AG09319 (cell line): Measurements from ENCODE around the gene FUCA2.
A peak's percentile ranks its signal among the peaks of the same experiment; 100 is the strongest.
"Not testable (repeated sequence)": the region's sequence is repeated elsewhere in the genome, so short reads cannot be mapped to it uniquely, and the experiment has no call there.

Experiments
- DNase-seq: peaks from one replicate; pipeline ENCODE4 v3.0.0-alpha.2; 2010; ENCODE audit warnings: low read depth; ENCODE audit errors: extremely low read depth
- TF ChIP-seq, protein P1 (sequence below): IDR thresholded peaks from 2 replicates; pipeline ENCODE4 v1.5.1; 2011; ENCODE audit warnings: low read depth, mild to moderate bottlenecking, inconsistent platforms, low read length, moderate library complexity

The FUCA2 gene

GRCh38 chr6:143517447-143517773 is 5.9 kb upstream of the FUCA2 start:
- TF ChIP-seq, protein P1, sequence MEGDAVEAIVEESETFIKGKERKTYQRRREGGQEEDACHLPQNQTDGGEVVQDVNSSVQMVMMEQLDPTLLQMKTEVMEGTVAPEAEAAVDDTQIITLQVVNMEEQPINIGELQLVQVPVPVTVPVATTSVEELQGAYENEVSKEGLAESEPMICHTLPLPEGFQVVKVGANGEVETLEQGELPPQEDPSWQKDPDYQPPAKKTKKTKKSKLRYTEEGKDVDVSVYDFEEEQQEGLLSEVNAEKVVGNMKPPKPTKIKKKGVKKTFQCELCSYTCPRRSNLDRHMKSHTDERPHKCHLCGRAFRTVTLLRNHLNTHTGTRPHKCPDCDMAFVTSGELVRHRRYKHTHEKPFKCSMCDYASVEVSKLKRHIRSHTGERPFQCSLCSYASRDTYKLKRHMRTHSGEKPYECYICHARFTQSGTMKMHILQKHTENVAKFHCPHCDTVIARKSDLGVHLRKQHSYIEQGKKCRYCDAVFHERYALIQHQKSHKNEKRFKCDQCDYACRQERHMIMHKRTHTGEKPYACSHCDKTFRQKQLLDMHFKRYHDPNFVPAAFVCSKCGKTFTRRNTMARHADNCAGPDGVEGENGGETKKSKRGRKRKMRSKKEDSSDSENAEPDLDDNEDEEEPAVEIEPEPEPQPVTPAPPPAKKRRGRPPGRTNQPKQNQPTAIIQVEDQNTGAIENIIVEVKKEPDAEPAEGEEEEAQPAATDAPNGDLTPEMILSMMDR: no peak
- no peak for DNase-seq

DNA sequence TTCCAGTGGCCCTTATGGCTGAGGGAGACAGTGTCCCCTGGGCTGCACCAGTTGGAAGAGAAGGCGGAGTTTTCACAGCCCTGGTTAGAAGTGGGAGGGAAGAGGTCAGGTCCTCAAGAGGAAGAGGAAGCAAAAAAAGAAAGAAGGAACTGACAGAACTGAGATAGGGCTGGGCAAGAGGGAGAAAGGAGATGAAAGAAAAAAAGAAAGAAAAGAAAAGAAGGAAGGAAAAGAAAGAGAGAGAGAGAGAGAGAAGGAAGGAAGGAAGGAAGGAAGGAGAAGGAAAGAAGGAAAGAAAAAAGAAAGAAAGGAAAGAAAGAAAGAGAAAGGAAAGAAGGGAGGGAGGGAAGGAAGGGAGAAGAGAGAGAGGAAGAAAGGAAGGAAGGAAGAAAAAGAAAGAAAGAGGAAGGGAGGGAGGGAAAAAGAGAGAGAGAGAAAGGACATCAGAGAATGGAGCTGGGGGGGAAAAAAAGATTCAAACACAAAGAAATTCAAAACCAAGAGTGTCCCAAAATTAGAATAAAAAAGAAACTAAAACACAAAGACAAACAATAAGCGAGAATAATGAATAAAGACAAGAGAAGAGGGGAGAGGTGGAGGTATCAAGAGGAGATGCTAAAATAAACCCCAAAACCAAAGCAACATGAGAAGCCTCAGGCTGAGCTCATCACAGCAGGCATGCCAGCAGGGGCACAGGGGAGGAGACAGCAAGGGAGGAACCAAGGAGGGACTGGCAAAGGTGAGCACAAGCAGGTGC is 5.3 kb upstream of the FUCA2 start:
- TF ChIP-seq, protein P1: no peak
- no peak for DNase-seq

- DNase-seq: no peak
- TF ChIP-seq, protein P1: no peak
These were observed 4.3 kb upstream of the FUCA2 start for GRCh38 chr6:143515766-143516355.

GRCh38 chr6:143515061-143515760 is 3.7 kb upstream of the FUCA2 start:
- DNase-seq: no peak
- TF ChIP-seq, protein P1: no peak

- no peak for DNase-seq
- TF ChIP-seq, protein P1: peak; percentile 18
These were observed 1.9 kb upstream of the FUCA2 start for GRCh38 chr6:143513410-143513809.

- DNase-seq: not testable (repeated sequence)
These were observed 1.2 kb downstream of the FUCA2 start for GRCh38 chr6:143510326-143510725.

DNA sequence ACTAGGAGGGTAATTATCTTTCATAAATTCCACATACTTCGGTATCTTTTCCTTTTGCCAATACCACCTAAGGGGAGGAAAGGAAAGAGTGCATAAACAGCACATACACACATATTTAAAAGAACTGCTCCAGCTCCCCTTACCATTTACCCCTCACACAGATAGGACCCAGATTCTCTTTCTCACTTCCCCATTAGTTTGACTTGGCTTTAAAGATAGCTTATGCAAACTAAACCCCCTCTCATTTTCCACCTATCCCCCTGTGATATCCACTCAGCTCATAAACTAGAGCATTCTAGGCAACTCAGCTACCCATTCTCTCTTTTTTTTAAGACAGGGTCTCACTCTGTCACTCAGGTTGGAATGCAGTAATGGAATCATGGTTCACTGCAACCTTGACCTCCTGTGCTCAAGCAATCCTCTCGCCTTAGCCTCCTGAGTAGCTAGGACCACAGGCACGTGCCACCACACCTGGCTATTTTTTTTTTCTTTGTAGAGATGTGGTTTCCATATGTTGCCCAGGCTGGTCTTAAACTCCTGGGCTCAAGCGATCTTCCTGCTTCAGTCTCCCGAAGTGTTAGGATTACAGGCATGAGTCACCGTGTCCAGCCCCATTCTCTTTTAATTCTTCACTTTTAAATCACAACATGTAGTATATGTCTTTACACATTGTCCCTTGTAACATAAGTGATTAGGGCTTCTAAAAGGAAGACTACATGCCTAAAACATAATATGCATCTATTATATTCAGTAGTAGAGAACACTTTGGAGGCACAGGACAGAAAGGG is 4.0 kb downstream of the FUCA2 start:
- DNase-seq: no peak

More for the DNA sequence above, 4.0 kb downstream of the FUCA2 start:
- TF ChIP-seq, protein P1: no peak
